GM23248 (cell line): Measurements from ENCODE around the gene ARHGAP8.

ENCODE experiments used
- EZH2 ChIP-seq: fragments of 200-600 bp; sonication (generic); IDR thresholded peaks from 2 replicates; pipeline ENCODE4 v1.6.1; 2018; ENCODE audit warnings: antibody characterized with exemption, mild to moderate bottlenecking; ENCODE audit not compliant: insufficient read depth, poor library complexity, severe bottlenecking
- EZH2phosphoT487 ChIP-seq: fragments of 200-600 bp; sonication (generic); IDR thresholded peaks from 2 replicates; pipeline ENCODE4 v1.6.1; 2018; ENCODE audit warnings: antibody characterized with exemption, moderate library complexity, mild to moderate bottlenecking, low read depth; ENCODE audit not compliant: insufficient read depth

DNA sequence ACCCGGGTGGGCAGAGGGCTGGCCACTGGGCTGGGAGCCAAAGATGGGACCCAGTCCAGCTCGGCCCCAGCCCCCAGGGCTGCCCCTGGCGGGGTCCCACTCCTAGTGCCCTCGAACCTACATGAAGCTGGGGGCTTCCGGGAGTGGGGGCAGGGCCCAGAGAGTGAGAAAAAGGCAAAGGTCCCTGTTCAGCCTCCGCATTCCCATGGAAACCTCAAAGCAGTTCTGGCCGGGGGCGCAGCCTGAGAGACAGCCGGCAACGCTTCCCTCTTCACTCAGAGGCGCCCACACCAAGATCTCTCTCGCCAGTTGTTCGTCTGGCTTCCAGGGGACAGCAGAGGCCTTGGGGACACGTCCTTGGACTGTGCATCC, 22.4 kb upstream of the ARHGAP8 start:
- TF ChIP-seq EZH2 (no peak), EZH2phosphoT487 (no peak)
